Gastroesophageal sphincter (tissue), 3 donors: Measurements from ENCODE around the gene RAB9B.

Experiments used
- POLR2A ChIP-seq, 2 donors: fragments of 450-650 bp; IDR thresholded peaks; one replicate each; pipeline ENCODE4 v1.6.1; 2017; ENCODE audit warnings: antibody characterized with exemption in 2 of 2, mild to moderate bottlenecking in 2 of 2, moderate library complexity in 1 of 2
- POLR2AphosphoS5 ChIP-seq: sonication (generic); formaldehyde crosslinking; IDR thresholded peaks from one replicate; pipeline ENCODE4 v1.6.1; 2017; ENCODE audit warnings: antibody characterized with exemption
- TF ChIP-seq, protein P1 (sequence below), 4 experiments: fragments of 200-600 bp in 2 of 4; fragments of 450-650 bp in 2 of 4; sonication (generic) in 1 of 4; IDR thresholded peaks; one replicate each; pipeline ENCODE4 v1.5.1; 2017 to 2019; ENCODE audit warnings: antibody characterized with exemption in 4 of 4, mild to moderate bottlenecking in 2 of 4, moderate library complexity in 2 of 4

GRCh38 chrX:103877571-103877970 lies 45.5 kb upstream of the RAB9B start:
- TF ChIP-seq, protein P1, sequence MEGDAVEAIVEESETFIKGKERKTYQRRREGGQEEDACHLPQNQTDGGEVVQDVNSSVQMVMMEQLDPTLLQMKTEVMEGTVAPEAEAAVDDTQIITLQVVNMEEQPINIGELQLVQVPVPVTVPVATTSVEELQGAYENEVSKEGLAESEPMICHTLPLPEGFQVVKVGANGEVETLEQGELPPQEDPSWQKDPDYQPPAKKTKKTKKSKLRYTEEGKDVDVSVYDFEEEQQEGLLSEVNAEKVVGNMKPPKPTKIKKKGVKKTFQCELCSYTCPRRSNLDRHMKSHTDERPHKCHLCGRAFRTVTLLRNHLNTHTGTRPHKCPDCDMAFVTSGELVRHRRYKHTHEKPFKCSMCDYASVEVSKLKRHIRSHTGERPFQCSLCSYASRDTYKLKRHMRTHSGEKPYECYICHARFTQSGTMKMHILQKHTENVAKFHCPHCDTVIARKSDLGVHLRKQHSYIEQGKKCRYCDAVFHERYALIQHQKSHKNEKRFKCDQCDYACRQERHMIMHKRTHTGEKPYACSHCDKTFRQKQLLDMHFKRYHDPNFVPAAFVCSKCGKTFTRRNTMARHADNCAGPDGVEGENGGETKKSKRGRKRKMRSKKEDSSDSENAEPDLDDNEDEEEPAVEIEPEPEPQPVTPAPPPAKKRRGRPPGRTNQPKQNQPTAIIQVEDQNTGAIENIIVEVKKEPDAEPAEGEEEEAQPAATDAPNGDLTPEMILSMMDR (IDR thresholded peaks at IDR 0.05), result no peak
- TF ChIP-seq POLR2A (IDR thresholded peaks at IDR 0.05) (no peak), POLR2AphosphoS5 (no peak)
